HG02678 (cell line): ENCODE results near the gene ACTBL2.
"Not testable (repeated sequence)": the region's sequence is repeated elsewhere in the genome, so short reads cannot be mapped to it uniquely, and the experiment has no call there.

Experiments used
- ATAC-seq: cut with Tn5 transposase; IDR thresholded peaks from one replicate; pipeline ENCODE4 v1.9.1; 2021; ENCODE audit warnings: mild to moderate bottlenecking, moderate library complexity; ENCODE audit not compliant: unreplicated experiment

Gene ACTBL2

DNA sequence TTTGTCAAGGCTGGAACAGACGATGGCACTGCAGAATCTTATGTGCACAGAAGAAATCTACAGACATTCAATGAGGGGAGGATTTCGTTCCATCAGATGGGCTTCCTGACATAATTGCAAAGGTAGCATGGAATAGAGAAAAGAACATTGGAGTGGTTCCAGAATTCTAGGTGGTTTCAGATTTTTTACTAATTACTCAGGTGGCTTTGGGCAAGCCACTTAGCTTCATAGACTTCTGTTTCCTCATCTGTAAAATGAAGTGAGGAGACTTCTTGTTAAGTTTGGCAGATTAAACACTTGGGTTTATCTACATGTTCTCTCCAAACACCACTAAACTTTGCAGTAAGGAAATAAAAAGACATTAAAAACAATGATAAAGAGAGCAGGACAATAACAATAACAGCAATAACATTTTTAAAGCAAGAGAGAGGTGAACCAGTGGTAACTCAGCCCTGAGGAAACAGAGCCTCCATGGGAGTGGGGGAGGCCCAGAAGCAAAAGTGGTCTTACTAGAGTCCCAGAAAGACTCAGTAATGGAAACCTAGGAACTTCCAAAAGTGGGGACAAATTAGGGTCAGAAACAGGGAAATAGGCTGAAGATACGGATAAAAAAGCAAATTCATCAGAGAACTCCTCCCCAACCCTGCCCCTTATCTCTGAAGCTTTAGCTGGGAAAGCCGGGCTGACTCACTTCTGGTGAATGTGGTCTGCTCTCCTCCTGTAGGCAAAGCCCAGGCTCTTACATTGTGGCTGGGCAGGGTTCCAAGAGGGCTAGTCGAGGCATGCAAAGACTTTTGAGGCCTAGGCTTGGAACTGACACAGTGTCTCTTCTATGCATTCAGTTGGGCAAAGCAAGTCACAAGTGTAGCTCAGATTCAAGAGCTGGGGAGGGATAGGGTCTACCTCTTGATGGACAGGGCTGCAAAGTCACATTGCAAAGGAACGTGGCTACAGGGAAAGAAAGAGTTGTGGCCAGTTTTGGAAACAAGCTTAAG, 11.8 kb upstream of the ACTBL2 start:
- ATAC-seq: peak; percentile 39

DNA sequence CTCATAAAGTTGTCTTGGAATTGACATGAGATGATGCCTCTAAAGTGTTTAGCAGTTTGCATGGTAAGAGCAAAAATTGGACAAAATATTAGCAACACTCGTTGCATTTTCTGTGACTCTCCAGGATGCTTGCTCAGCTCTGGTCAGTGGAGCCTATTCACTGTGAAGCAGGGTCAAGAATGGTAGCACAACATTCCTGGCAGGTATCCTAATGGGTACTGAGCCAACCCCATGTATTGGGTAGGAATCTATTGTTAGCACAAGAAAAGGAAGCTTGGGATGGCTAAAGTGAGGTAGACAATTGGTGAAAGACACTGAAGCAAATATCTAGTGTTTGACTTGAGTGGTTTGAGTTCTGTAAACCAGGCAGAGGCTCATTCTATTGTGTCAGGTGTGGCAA, 10.4 kb upstream of the ACTBL2 start:
- ATAC-seq: no peak

DNA sequence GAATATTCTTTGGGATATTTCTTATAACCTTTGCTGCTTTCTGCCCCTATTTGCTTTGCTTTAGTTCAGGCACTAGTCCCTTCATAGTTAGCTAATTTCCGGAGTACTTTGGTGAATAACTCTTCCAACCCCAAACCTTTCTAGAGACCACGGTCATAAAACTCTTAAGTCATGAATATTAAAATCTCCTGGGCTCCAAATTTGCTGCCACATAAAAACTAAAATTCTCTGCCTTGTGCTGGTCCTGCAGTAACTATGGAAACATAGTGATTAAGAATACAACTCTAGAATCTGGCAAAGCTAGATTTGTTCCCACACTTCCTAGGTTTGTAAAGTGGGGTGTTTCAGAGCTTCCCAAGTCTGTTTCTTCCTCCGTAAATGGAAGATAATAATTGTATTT, 10.0 kb upstream of the ACTBL2 start:
- ATAC-seq: no peak

- no peak for ATAC-seq
Measured at GRCh38 chr5:57491369-57491965, 8.9 kb upstream of the ACTBL2 start.

GRCh38 chr5:57488215-57488955, 5.8 kb upstream of the ACTBL2 start:
- ATAC-seq: no peak

GRCh38 chr5:57486027-57486602, 3.5 kb upstream of the ACTBL2 start:
- no peak for ATAC-seq

DNA sequence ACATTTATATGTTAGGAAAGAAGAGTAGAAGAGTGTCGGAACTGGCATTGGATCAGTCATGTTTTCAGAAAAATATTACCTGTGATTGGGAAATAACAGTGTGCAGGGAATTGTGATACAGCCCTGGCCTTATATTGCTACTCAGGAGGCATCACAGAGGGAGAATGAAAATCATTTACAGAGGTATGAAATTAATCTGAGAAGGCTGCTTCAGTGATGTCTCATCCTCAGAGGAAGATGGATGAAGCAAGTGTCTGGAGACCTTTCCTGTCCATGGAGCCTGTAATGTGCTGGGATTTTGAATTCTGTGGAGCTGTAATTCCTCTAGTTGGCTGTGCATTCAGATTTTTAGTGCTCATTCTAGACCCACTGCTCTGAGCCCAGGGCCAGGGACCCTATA, 3.8 kb downstream of the ACTBL2 start:
- ATAC-seq: no peak

DNA sequence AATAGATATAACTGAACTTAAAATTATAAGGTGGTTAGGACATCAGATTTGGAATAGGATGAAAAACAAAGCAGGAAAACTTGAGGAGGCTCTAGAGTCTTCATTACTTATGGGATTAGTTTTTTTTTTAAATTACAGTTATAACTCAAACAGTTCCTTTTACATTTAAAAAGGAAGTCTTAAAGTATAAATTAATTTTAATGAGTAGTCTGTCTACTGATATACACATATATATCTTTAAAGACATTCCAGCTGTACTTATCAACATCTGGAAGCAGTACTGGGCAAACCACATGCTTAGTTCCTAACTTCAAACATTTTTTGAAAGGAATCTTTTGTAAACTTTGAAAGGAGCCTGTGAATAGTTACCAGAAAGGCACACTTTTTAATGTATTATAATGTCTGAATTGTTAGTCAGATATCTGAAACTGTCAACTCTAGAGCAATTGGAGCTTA, 6.0 kb downstream of the ACTBL2 start:
- no peak for ATAC-seq

DNA sequence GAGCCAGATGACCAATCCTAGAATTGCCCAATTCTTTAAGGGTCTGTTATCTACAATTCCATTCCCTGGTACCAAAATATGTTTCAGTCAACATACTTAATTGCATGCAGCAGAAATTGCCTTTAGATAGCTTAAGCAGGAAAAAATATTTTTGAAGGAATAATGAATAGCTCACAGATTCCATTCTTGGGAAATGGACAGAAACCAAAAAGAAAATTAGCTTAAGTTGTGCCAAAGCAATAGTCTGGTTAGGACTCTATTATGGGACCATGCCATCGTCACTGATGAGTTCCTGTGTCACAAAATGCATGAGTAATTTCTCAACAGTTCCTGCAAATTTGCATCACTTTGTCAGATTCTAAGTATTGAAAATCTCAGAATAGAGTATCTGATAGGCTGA, 12.3 kb downstream of the ACTBL2 start:
- no peak for ATAC-seq

- no peak for ATAC-seq
Measured at GRCh38 chr5:57468481-57469163, 14.0 kb downstream of the ACTBL2 start.

DNA sequence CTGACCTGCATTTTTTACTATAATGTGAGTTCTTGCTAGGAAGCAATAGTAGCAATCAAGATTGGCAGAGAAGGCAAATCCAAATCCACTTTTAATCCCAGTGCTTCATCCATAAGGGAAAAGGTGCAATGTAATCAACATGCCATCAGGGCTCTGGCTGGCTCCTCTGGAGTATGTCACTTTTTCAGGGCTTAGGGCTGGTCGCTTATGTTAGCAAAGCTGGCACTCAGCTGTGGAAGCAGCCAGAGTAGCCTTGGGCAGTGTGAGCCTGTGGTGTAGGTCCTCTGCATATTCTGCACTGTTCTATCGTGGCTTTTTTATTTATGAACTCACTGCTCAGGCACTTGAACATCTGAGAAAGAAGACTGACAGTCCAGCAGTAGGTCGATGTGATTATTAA, 16.1 kb downstream of the ACTBL2 start:
- ATAC-seq: no peak

- ATAC-seq: not testable (repeated sequence)
Measured at GRCh38 chr5:57460056-57460455, 22.6 kb downstream of the ACTBL2 start.

DNA sequence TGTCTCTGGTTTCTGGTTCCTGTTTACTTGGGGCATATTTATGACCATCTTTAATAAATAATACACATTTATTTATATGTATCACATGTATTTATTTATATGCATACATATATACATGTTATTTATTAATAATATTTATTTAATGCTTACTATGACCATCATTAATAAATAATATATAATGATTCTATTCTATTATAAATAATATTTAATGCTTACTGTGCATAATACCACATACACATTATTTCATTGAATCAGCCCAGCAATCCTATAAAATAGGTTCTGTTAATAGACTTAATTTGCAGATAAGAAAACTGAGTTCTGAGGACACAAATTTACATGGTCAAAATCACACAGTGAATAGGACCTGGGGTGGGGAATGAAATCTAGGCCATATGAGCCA, 24.2 kb downstream of the ACTBL2 start:
- ATAC-seq: no peak

DNA sequence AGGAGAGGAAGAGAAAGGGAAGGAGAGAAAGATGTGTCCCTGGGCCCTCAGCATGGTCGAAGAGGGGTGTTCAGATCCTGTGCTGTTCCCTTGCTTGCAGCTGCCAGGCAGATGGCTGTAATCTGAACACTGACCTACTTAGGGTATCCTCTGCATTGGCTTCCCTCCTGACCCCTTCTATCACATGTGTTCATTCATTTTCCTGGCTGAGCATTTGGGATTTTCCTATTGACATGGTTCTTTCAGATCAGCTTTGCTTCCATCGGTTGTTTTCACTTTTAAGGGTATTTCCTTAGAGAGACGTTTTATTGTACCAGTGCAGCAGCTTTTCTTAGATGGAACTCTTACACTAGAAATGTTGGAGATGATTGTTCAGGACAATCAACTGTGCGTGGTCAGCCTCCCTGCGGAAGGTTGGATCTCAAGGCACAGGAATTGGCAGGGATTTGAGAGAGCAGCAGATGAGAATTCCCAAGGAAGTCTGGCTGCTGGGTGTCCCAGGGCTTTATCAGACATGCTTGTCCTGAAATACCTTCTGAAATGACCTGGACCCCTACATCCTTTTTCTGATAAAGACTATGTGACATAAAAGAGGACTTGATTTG, 26.0 kb downstream of the ACTBL2 start:
- ATAC-seq: no peak

GRCh38 chr5:57455511-57456455, 26.8 kb downstream of the ACTBL2 start:
- ATAC-seq: no peak

DNA sequence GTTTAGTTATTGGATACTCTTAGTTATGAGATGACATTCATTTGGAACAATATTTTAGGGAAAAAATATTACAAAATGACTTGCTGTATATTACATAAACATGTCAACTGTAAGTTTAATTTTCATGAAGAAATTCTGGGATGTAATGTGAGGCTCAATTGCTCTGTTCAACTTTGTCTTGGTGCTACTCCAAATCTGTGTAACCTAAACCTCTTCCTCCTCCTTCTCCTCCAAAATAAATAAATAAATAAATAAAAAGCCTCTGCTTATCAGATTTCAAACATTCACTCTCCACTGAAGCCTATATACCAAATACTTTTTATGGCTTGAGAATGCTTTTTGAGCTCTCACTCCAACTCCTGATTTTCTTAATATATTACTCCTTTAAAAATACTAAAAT, 27.7 kb downstream of the ACTBL2 start:
- no peak for ATAC-seq

DNA sequence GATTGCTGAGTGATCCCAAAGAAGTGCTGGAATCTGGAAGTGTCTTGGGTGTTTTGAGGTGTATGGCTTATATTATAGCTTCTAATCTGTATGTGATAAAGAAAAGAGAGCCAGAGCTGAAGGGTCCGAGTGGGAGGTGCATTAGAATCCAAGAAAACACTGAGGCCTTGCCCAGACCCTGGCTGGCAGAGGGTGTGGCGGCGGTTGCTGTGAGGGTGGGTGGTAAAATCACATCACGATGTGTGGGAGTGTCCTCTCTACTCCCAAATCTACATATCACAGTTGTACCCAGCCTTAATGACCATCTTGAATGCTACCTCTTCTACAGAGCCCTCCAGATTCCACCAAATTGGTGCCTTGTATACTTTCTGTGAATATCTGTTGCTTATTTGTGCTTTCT, 28.9 kb downstream of the ACTBL2 start:
- ATAC-seq: no peak

DNA sequence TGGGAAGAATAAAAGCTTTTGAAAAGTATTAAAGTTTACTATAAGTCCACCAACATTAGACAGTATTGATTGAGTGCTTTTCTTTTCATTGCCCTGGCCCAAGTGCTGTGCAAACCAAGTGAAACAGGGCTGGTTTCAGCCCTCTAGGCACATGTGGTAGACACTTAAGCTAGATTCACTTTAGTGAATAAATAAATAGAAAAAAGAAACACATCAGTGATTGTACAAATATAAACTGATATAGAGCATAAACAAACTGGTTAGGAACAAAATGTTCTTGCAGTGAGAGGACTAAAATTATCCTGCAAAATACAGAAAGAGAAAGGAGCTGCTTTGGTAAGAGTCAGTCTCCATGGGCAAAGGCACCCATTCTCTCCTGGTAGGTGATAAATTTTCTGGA, 29.7 kb downstream of the ACTBL2 start:
- no peak for ATAC-seq
